ENCODE measurements around the gene RREB1.

Gene RREB1

GRCh38 chr6:7295916-7296315 is 188.2 kb downstream of the RREB1 start:
- no peak for DNase-seq (ENCODE audit: low read depth, low spot score)

- DNase-seq (ENCODE audit: low read depth, low spot score) = no peak
Observed at GRCh38 chr6:7296602-7297001, 188.8 kb downstream of the RREB1 start.

- no peak for DNase-seq (ENCODE audit: low read depth, low spot score)
Observed at GRCh38 chr6:7298113-7298512, 190.4 kb downstream of the RREB1 start.

GRCh38 chr6:7300926-7301325 is 193.2 kb downstream of the RREB1 start:
- no peak for DNase-seq (ENCODE audit: low read depth, low spot score)
